Measurements from ENCODE around the gene TIMMDC1. TPM values are rescaled to one million over a fixed set of nuclear protein-coding genes. Genes with fewer than 3 reads are reported as not detected.

Gene TIMMDC1
- total and polyA plus RNA-seq, 10 donors, result 33.0 to 85.7 (median 71.4) TPM

GRCh38 chr3:119536757-119537156 lies 38.4 kb downstream of the TIMMDC1 start:
- DNase-seq, result no peak
- 90 to 97% (median 95%) methylated on average over 4 of the region's 4 CpGs for WGBS, 5 donors
- H3K9me3 ChIP-seq, result no peaks in the 10 kb centered on the region
- no peak overlapping the region for H3K4me3 ChIP-seq
- intact Hi-C loops (cut with DNase I; ENCODE audit: low total_unique reads), result no loop called here
- H3K27ac ChIP-seq, result no peak overlapping the region
- peaks cover 0 to 12% (median 0%) of the 10 kb centered on the region in 6 donors for H3K36me3 ChIP-seq
- no peaks in the 10 kb centered on the region for H3K27me3 ChIP-seq (replicated peaks in 1 of 7)
- TF ChIP-seq POLR2AphosphoS5 (IDR thresholded peaks at IDR 0.05) (no peak), POLR2A (IDR thresholded peaks at IDR 0.05) (no peak), CTCF (IDR thresholded peaks at IDR 0.05 in 8 of 11, conservative IDR thresholded peaks at IDR 0.05 in 3 of 11) (no peak)
- H3K4me1 ChIP-seq, result peaks cover 0 to 8% (median 0%) of the 10 kb centered on the region in 6 donors

DNA sequence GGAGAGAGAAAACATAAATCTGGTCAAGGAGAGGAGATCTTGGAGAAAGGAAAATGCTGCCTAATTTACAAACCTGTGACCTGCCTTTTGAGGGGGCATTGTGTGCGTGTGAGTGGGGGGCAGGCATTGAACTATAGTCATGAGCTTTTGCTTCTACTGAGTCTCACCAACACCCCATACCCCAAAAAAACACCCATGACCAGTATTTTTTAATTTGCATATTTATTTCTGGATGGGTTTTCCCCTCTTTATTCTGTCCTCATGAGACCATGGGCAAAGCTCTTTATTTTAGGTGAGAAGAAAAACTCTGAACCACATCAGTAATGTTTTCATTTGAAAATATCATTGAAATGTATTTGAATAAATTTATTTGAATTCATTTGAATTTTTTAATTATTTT lies 40.4 kb downstream of the TIMMDC1 start:
- Histone ChIP-seq H3K27me3 (replicated peaks in 1 of 7) (no peaks in the 10 kb centered on the region), H3K27ac (no peak overlapping the region), H3K9me3 (no peaks in the 10 kb centered on the region), H3K4me1 (peaks cover 0 to 8% (median 0%) of the 10 kb centered on the region in 6 donors), H3K36me3 (peaks cover 0 to 9% (median 0%) of the 10 kb centered on the region in 6 donors), H3K4me3 (no peak overlapping the region)
- intact Hi-C loops (cut with DNase I; ENCODE audit: low total_unique reads), result no loop called here
- WGBS, 5 donors, result 84 to 97% (median 85%) methylated on average over 1 of the region's 1 CpG
- no peak for TF ChIP-seq CTCF (IDR thresholded peaks at IDR 0.05 in 8 of 11, conservative IDR thresholded peaks at IDR 0.05 in 3 of 11)
- no peak for DNase-seq

- Histone ChIP-seq H3K4me1 (peaks cover 0 to 8% (median 0%) of the 10 kb centered on the region in 6 donors), H3K36me3 (peaks cover 0 to 6% (median 0%) of the 10 kb centered on the region in 6 donors), H3K9me3 (no peaks in the 10 kb centered on the region), H3K27ac (no peak overlapping the region), H3K4me3 (no peak overlapping the region), H3K27me3 (replicated peaks in 1 of 7) (no peaks in the 10 kb centered on the region)
- DNase-seq, result no peak
- intact Hi-C loops (cut with DNase I; ENCODE audit: low total_unique reads), result no loop called here
- 51 to 74% (median 67%) methylated on average over 3 of the region's 3 CpGs for WGBS, 5 donors
- no peak for TF ChIP-seq POLR2AphosphoS5 (IDR thresholded peaks at IDR 0.05)
- no peak for TF ChIP-seq CTCF (IDR thresholded peaks at IDR 0.05 in 8 of 11, conservative IDR thresholded peaks at IDR 0.05 in 3 of 11)
- TF ChIP-seq POLR2A (IDR thresholded peaks at IDR 0.05), result no peak
Measured at GRCh38 chr3:119541547-119541946, 43.2 kb downstream of the TIMMDC1 start.

GRCh38 chr3:119542168-119542767 lies 43.9 kb downstream of the TIMMDC1 start:
- Histone ChIP-seq H3K36me3 (no peaks in the 10 kb centered on the region), H3K9me3 (no peaks in the 10 kb centered on the region), H3K27me3 (replicated peaks in 1 of 7) (no peaks in the 10 kb centered on the region), H3K27ac (no peak overlapping the region), H3K4me1 (peaks cover 0 to 8% (median 0%) of the 10 kb centered on the region in 6 donors), H3K4me3 (no peak overlapping the region)
- intact Hi-C loops (cut with DNase I; ENCODE audit: low total_unique reads), result no loop called here
- WGBS, 5 donors, result 70 to 89% (median 81%) methylated on average over 2 of the region's 2 CpGs
- no peak for DNase-seq
- TF ChIP-seq POLR2AphosphoS5 (IDR thresholded peaks at IDR 0.05) (no peak), POLR2A (IDR thresholded peaks at IDR 0.05) (no peak), CTCF (IDR thresholded peaks at IDR 0.05 in 8 of 11, conservative IDR thresholded peaks at IDR 0.05 in 3 of 11) (no peak)

Data from spleen (tissue), 11 donors.